Measurements from ENCODE around the gene MFAP5. TPM values are rescaled to one million over a fixed set of nuclear protein-coding genes. Genes with fewer than 3 reads are reported as not detected.
A peak's percentile ranks its signal among the peaks of the same experiment; 100 is the strongest.

The MFAP5 gene, protein sequence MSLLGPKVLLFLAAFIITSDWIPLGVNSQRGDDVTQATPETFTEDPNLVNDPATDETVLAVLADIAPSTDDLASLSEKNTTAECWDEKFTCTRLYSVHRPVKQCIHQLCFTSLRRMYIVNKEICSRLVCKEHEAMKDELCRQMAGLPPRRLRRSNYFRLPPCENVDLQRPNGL
- total RNA-seq (2014; rRNA removed; shearing (Covaris generic); ENCODE audit: low replicate concordance) = not detected in 2 replicates

DNA sequence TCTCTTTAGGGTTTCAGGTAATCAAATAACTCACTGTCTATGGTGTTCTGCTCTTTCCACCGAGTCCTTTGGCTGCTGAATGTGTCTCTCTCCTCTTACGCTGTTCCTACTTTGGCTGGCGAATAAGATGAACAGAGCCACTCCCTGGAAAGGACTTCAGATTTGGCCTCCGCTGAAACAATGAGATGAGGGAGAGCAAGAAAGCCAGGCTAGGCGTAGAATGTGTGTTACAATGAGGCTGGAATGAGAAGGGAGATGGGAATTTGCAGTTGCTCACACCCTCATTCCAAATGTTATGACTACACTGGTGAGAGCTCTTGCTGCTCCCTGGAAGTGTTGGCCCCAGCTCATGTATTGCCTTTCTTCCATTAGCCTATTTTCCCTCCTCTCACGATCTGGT is at the start of gene MFAP5:
MFAP5 (minus strand) TSS at position 234 of the 400 bp plus-strand sequence. CDS start 722 bp downstream, outside the sequence.
- in situ Hi-C loops (cut with HindIII; ENCODE audit: low pct_unique_long_range_greater_than_20kb, low sequenced_read_pairs) = no loop called here
- DNase-seq (ENCODE audit: low read depth) = no peak

GRCh38 chr12:8709124-8709830 is 46.7 kb upstream of the MFAP5 start:
- in situ Hi-C loops (cut with HindIII; ENCODE audit: low pct_unique_long_range_greater_than_20kb, low sequenced_read_pairs) = no loop called here
- no peak for DNase-seq (ENCODE audit: low read depth)

DNA sequence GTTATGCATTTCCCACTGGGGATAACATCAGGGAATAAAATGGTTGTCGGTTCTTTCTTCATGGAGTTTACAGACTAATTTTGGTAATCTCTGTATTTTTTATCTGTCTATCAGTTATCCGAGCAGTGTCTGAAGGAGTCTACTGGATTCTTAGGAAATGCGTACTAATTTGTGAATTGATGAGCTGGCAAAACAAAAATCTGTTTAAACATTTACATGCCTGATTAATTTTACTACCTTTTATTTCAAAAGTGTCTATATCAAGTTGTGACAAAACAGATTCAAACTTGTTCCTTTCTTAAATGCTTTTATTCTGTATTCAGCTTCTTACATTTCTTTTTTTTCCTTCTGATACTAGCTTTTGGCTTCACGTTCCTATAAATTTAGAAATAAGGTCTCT is 39.5 kb upstream of the MFAP5 start:
- no peak for DNase-seq (ENCODE audit: low read depth)
- in situ Hi-C loops (cut with HindIII; ENCODE audit: low pct_unique_long_range_greater_than_20kb, low sequenced_read_pairs) = no loop called here

- DNase-seq (ENCODE audit: low read depth) = no peak
Observed at GRCh38 chr12:8701046-8701660, 38.5 kb upstream of the MFAP5 start.

GRCh38 chr12:8699714-8700113 is 37.1 kb upstream of the MFAP5 start:
- in situ Hi-C loops (cut with HindIII; ENCODE audit: low pct_unique_long_range_greater_than_20kb, low sequenced_read_pairs) = no loop called here
- no peak for DNase-seq (ENCODE audit: low read depth)

More at GRCh38 chr12:8701046-8701660, 38.5 kb upstream of the MFAP5 start:
- in situ Hi-C loops (cut with HindIII; ENCODE audit: low pct_unique_long_range_greater_than_20kb, low sequenced_read_pairs) = no loop called here

- in situ Hi-C loops (cut with HindIII; ENCODE audit: low pct_unique_long_range_greater_than_20kb, low sequenced_read_pairs) = no loop called here
- no peak for DNase-seq (ENCODE audit: low read depth)
Observed at GRCh38 chr12:8698879-8699278, 36.3 kb upstream of the MFAP5 start.

DNA sequence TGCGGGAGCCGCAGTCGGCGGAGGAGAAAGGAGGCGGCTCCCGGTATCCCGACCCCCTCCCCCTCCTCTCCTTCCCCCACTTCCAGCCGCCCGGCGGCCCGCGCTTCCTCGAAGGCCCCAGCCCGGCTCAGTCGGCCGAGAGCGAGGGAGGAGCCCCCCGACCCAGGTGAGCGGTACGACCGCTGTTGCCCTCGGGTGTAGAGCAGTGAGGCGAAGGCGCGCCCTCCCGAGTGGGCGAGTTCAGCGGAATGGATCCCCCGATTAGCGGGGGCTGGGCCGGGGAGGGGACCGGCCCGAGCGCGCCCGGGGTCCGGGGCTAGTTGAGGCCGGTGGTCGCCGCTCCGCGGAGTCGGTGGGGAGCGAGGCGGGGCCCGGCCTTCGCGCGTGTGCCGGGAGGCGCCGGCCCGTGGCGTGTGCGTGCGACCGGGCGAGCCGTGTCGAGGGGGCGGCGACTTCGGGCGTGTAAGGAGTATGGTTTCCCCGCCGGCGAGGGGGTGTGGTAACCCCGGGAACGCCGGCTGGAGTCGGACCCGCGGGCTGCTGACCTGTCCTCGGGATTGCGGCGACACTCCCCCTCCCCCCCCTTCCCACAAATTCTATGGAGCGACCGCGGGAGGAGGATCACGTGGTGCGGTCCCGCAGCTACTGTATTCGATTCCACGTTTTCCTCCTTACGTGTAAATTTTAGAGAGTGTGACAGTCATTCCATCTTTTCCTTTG is 35.7 kb upstream of the MFAP5 start:
- DNase-seq (ENCODE audit: low read depth) = peak; percentile 62
- in situ Hi-C loops (cut with HindIII; ENCODE audit: low pct_unique_long_range_greater_than_20kb, low sequenced_read_pairs) = no loop called here

DNA sequence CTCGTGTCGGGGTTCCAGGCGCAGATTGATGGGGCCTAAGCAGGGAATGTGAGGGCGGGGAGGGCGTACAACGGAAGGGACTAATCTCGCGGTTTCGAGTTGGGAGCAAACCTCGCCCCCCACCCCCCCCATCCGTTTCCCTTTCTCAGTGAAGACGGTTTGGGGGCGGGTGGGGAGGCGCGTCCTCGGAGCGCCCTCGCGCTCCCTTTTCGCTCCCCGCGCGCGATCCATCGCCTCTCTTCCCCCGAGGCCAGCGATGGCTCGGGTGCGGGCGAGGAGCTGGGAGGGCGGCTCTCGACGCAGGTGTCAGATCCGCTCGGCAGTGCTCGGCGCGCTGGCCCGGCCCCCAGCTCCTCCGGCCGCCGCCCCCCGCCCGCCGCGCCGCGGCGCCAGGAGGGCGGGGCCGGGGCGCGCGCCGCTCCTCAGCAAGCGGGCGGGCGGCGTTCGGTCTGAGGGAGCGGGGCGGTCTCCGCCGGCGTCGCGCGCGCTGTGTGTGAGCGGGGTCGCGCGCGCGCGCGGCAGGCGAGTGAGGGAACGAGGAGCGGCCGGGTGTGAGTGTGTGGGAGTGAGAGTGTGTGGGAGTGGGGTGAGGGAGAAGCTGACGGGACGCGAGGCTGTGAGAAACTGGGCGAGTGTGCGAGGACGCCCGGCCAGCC is 35.0 kb upstream of the MFAP5 start, which contains the start of gene RIMKLB:
RIMKLB (plus strand) TSS at position 516 of the 656 bp plus-strand sequence. CDS start 15,876 bp downstream, outside the sequence.
- in situ Hi-C loops (cut with HindIII; ENCODE audit: low pct_unique_long_range_greater_than_20kb, low sequenced_read_pairs) = no loop called here

DNA sequence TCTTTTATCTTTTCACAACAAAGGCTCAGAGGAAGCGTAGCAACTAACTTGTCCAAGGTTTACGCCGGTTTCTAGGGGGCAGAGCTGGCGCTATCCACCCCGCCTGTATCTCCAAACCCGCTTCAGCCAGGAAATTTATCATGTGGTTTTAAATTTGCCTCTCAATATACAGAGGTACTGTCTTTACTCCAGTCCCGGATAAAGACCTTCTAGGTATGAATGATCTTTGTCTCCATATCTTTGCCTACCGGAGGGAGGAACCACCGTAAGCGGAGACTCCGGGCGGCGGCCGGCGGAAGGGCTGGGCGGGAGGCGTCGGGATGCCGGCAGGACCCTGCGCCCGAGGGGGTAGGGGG is 34.5 kb upstream of the MFAP5 start:
- no peak for DNase-seq (ENCODE audit: low read depth)

More for the DNA sequence above, 35.0 kb upstream of the MFAP5 start, which contains the start of gene RIMKLB:
- peak; percentile 83 for DNase-seq (ENCODE audit: low read depth)

DNA sequence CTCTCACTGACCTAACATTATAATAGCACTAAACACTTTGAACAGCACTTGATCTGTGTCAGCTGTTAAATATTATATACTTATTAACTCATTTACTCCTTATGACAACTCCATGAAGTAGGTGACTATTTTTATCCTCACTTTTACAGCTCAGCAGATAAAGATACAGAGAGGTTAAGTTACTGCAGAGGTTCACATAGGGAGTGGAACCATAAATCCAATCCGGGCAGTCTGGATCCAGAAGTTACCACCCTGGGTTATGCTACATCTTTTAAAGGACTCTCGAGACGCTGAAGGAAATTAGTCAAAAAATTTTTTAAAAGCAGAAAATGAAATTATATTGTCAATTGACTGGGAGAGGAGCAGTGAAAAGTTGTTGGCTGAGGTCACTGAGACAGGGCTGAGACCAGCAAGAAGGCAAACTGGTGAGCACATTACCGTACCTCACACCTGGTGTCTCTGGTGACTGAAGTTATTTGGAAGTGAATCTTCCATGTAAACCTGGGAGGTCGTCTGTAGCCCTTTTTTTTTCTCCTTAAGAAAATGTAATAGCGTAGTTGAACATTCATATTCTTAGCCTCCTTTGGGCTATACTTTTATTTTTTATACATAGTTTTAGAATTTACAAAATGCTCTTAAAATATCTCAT is 33.9 kb upstream of the MFAP5 start:
- in situ Hi-C loops (cut with HindIII; ENCODE audit: low pct_unique_long_range_greater_than_20kb, low sequenced_read_pairs) = no loop called here
- DNase-seq (ENCODE audit: low read depth) = no peak

More for the DNA sequence above, 34.5 kb upstream of the MFAP5 start:
- in situ Hi-C loops (cut with HindIII; ENCODE audit: low pct_unique_long_range_greater_than_20kb, low sequenced_read_pairs) = no loop called here

DNA sequence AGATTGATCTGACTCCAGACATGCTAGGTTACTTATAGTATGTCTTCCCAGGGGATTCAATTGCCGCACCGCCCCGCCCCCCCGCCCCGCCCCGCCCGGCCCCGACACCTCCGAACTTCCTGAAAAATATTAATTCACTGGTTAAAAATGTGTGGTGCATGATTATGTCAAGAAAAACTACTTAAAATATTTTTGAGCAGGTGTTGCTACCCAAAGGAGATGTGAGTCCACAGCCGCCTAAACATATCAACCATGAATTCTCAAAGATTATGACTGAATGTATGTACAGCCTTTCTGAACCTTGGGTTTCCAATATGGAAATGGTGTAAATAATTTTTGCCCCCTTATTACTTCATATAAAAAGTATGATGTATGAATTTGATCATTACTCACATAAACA is 32.5 kb upstream of the MFAP5 start:
- no peak for DNase-seq (ENCODE audit: low read depth)
- in situ Hi-C loops (cut with HindIII; ENCODE audit: low pct_unique_long_range_greater_than_20kb, low sequenced_read_pairs) = no loop called here

GRCh38 chr12:8692573-8692972 is 29.9 kb upstream of the MFAP5 start:
- in situ Hi-C loops (cut with HindIII; ENCODE audit: low pct_unique_long_range_greater_than_20kb, low sequenced_read_pairs) = no loop called here

GRCh38 chr12:8689681-8690080 is 27.1 kb upstream of the MFAP5 start:
- in situ Hi-C loops (cut with HindIII; ENCODE audit: low pct_unique_long_range_greater_than_20kb, low sequenced_read_pairs) = no loop called here
- DNase-seq (ENCODE audit: low read depth) = no peak

More at GRCh38 chr12:8692573-8692972, 29.9 kb upstream of the MFAP5 start:
- peak; percentile 58 for DNase-seq (ENCODE audit: low read depth)

DNA sequence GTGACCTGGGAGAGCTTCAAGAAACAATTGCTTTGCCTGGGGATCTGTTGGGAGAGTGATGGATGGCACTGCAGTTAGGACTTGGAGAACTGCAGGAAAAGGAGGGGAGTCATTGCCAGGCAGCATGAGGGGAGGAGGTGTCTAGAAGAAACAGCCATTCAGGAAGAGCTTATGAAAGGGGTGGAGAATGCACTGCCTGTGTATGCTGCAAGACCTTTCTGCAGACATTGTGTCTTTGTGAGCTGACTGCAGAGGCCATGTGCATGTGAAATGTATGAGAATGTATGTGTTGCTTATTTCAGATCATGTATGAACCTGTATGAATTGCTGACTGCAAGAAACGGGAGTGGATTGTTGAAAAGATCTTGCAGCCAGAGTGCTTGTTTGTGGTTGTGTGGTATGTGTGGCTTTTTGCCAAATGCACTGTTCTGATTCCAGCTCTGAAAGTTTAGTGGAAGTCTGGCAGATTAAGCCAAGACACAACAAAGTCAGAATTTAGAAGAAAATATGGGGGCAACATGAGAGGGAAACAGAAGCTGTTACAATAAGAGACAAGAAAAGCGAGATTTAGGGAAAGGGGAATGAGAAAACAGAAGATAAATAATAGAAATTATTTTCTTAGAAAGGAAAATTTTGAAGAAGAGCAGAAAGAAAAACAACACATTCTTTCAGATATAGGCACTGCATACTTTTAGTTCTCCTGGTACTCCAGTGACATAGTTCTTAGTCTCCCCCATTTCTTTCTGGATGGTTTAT is 25.4 kb upstream of the MFAP5 start:
- peak; percentile 96 for DNase-seq (ENCODE audit: low read depth)
- in situ Hi-C loops (cut with HindIII; ENCODE audit: low pct_unique_long_range_greater_than_20kb, low sequenced_read_pairs) = no loop called here

DNA sequence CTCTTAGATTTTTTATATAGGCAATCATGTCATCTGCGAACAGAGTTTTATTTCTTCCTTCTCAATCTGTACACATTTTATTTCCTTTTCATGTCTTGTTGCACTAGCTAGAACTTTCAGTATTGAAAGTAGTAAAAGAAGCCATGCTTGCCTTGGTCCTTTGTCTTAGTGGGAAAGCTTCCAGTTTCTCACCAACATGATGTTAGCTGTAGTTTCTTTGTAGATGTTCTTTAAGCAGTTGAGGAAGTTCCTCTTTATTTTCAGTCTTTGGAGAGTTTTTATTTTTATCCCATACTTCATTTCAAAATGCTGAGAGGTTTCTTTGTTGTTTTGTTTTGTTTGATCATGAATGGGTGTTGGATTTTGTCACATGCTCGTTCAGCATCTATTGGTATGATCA is 22.4 kb upstream of the MFAP5 start:
- in situ Hi-C loops (cut with HindIII; ENCODE audit: low pct_unique_long_range_greater_than_20kb, low sequenced_read_pairs) = no loop called here
- no peak for DNase-seq (ENCODE audit: low read depth)

GRCh38 chr12:8681129-8681884 is 18.7 kb upstream of the MFAP5 start:
- in situ Hi-C loops (cut with HindIII; ENCODE audit: low pct_unique_long_range_greater_than_20kb, low sequenced_read_pairs) = no loop called here
- peak; percentile 82 for DNase-seq (ENCODE audit: low read depth)
